Measurements from ENCODE around the gene CDC40.
"Not testable (repeated sequence)": the region's sequence is repeated elsewhere in the genome, so short reads cannot be mapped to it uniquely, and the experiment has no call there.

- TF ChIP-seq FOXJ3 (CRISPR knock-in tag; IDR thresholded peaks at IDR 0.05; ENCODE audit: borderline replicate concordance); ZNF423 (CRISPR knock-in tag; IDR thresholded peaks at IDR 0.05); IRF2 (CRISPR knock-in tag; IDR thresholded peaks at IDR 0.05; ENCODE audit: borderline replicate concordance, low read depth); PRRX2 (CRISPR knock-in tag; IDR thresholded peaks at IDR 0.05); CTCF (IDR thresholded peaks at IDR 0.05): not testable (repeated sequence)
Measured at GRCh38 chr6:110272781-110273180, 92.6 kb downstream of the CDC40 start.
